Stimulated activated CD8-positive, alpha-beta memory T cell treated with anti-CD3 and anti-CD28 coated beads, Interleukin-15, amount 100 ng/mL, for 48 hours (primary cell): ENCODE results near the gene FLNC.

Source experiments
- DNase-seq, 2 donors: peaks; one replicate each; pipeline ENCODE4 v3.0.0-alpha.2; 2020; ENCODE audit warnings: low read depth in 2 of 2

Gene FLNC

GRCh38 chr7:128801003-128801402 lies 29.2 kb upstream of the FLNC start:
- DNase-seq: no peak

- no peak for DNase-seq
These were observed 28.4 kb upstream of the FLNC start for GRCh38 chr7:128801667-128802418.

- DNase-seq: no peak
These were observed 25.7 kb upstream of the FLNC start for GRCh38 chr7:128804484-128804883.

- DNase-seq: no peak
These were observed 25.0 kb upstream of the FLNC start for GRCh38 chr7:128805225-128805624.

- no peak for DNase-seq
These were observed 23.0 kb upstream of the FLNC start for GRCh38 chr7:128807191-128807590.

- DNase-seq: no peak
These were observed 20.8 kb upstream of the FLNC start for GRCh38 chr7:128809363-128809762.

GRCh38 chr7:128810473-128810872 lies 19.7 kb upstream of the FLNC start:
- no peak for DNase-seq

- DNase-seq: no peak
These were observed 19.2 kb upstream of the FLNC start for GRCh38 chr7:128810997-128811396.

- no peak for DNase-seq
These were observed 18.4 kb upstream of the FLNC start for GRCh38 chr7:128811631-128812430.

GRCh38 chr7:128812514-128813168 lies 17.6 kb upstream of the FLNC start:
- DNase-seq: no peak

- no peak for DNase-seq
These were observed 15.7 kb upstream of the FLNC start for GRCh38 chr7:128814499-128814898.

GRCh38 chr7:128815289-128815942 lies 14.8 kb upstream of the FLNC start:
- no peak for DNase-seq

- no peak for DNase-seq
These were observed 11.5 kb upstream of the FLNC start for GRCh38 chr7:128818694-128819093.

- DNase-seq: no peak
These were observed 8.5 kb upstream of the FLNC start for GRCh38 chr7:128821724-128822123.

GRCh38 chr7:128826512-128826911 lies 3.7 kb upstream of the FLNC start:
- DNase-seq: no peak

GRCh38 chr7:128826916-128827247 lies 3.3 kb upstream of the FLNC start:
- no peak for DNase-seq

GRCh38 chr7:128827248-128827958 lies 2.8 kb upstream of the FLNC start:
- DNase-seq: no peak

- DNase-seq: no peak
These were observed 2.1 kb upstream of the FLNC start for GRCh38 chr7:128827971-128828711.

- no peak for DNase-seq
These were observed 627 bp upstream of the FLNC start for GRCh38 chr7:128829391-128830166.
